DLD1 (cell line): Measurements from ENCODE around the gene MRGPRG.

Experiments used
- in situ Hi-C: cut with HindIII; loops from 2 replicates; pipeline ENCODE4 v1.10.0; 2017; ENCODE audit warnings: low sequenced_read_pairs

Gene MRGPRG

DNA sequence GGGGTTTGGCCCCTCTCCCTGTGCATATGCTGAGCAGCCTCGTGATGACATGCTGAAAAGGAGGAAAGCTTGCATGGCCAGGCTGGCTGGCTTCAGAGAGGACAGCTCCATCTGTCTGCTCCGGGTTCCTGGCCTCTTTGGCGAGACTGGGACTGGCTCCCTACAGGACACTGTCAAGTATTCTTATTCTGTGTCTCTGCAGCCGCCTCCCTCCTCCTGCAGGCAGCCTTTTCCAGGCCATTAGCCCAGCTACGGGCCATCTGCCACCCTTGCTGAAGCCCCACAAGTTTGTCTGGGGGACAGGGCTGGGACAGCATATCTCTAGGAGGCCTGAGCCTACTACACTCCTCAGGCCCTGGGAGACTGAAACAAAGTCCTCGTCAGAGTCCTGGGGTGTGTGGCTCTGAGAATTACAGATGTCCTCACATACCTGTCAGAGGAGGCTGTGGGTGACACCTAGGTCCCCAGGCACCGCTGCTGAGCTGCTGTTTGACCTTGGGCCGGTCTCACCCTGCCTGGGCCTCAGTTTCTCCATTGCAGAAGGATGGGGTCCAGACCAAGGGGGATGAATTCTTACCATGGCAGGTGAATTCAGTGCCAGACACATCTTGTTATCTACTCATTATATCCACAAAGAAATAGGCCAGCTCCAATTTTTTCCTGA is 11.0 kb downstream of the MRGPRG start:
- in situ Hi-C loops, result no loop called here

DNA sequence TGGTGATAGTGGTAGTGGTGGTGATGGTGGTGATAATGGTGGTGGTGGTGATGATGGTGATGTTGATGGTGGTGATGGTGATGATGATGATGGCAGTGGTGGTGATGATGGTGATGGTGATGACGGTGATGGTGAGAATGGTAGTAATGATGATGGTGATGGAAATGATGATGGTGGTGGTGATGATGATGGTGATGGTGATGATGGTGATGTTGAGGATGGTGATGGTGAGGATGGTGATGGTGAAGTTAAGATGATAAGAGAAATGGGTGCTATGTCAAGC is 11.8 kb downstream of the MRGPRG start:
- in situ Hi-C loops, result no loop called here

DNA sequence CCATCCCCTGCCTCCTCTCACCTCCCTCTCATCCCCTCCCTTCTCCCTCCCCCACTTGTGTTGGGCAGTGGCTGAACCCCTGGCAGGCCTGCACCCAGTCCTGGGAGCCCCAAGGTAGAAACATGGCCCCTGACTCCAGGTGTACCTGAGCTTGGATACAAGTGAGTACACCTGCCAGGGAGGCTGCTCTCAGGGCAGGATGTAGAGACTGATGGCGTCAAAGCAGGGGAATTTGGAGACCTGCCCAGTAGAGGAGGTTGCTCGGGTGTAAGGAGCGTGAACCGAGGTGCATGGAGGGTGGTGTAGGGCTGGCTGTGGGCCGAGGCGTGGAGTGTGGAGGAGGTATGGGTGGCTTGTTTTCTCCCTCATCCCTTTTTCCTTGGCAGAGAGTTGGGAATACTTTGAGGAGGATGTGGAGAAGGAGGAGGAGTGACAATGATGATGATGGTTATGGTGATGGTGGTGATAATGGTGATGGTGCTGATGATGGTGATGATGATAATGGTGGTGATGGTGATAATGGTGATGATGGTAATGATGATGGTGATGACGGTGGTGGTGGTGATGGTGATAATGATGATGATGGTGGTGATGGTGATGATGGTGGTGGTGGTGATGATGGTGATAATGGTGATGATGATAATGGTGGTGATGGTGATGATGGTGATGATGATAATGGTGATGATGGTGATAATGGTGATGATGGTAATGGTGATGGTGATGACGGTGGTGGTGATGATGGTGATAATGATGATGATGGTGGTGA is 12.3 kb downstream of the MRGPRG start:
- in situ Hi-C loops, result no loop called here

DNA sequence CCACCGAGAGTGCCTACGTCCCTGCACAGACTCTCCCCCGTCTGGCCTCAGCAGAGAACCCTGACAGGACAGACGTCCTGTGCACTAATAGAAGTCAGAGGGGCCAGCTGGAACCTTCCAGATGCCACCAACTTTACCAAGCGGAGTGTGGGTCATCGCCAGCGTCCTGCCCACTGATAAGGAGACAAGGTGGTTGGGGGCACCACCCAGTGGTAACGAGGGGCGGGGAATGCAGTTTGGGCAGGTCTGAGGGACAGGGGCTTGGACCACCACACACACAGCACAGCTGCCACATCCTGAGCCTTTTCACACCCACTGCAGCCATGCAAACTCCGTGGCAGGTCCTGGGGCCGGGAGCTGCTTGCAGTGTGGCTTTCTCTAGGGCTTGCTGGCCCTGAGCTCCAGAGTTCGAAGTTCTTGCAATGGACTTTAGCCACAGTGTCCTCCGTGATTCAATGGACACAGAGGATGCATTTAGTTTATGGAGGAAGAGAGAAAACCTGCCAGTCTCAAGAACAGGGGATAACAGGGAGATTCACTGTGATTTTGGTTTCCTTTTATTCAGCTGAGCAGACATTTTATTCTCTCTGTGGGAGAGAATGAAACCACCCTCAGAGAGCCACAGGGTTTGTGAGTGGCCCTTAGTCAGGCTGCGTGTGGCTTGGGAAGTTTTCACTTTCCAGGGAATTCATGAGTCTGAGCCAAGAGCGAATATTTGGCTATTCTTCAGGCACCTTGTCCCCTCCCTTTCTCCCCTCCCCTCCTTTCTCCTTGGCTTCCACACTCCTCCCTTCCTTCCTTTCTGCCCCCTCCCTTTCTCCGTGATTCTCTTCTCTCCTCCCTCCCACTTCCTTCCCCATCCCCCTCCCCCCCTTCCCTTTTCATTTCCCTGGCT is 13.1 kb downstream of the MRGPRG start:
- in situ Hi-C loops, result no loop called here

DNA sequence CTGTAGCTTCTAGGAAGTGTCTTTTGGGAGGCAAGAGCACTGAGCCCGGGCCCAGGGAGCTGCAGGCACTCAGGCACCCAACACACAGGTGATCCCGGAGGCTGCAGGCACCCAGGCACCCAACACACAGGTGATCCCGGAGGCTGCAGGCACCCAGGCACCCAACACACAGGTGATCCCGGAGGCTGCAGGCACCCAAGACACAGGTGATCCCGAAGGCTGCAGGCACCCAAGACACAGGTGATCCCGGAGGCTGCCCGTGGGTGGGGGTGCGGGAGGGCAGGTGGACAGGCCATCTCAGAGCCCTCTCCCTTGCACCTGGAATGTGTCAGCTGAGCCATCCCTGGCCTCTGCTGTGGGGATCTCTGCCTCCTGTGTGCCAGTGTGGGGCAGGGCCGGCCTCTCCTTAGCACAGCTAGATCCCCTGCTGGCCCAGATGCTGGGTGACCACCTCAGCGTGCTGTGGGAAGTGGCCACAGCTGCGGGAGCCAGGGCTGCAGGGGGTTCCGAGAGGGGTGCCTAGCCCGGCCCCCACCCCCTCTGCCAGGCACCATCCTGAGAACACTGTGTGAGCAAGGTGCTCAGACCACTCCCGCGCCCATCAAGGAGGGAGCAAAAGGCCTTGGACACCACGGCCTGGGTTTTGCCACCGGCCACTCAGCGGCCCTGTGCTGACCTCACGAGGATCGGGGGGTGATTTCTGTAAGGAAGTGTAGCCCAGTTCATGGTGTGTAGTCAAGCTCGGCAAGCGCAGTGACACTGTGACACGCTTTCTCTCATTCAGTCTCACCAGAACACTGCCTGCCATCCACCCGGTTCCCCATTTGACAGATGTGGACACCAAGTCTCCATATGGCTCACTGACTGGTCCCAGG is 14.2 kb downstream of the MRGPRG start:
- in situ Hi-C loops, result no loop called here

DNA sequence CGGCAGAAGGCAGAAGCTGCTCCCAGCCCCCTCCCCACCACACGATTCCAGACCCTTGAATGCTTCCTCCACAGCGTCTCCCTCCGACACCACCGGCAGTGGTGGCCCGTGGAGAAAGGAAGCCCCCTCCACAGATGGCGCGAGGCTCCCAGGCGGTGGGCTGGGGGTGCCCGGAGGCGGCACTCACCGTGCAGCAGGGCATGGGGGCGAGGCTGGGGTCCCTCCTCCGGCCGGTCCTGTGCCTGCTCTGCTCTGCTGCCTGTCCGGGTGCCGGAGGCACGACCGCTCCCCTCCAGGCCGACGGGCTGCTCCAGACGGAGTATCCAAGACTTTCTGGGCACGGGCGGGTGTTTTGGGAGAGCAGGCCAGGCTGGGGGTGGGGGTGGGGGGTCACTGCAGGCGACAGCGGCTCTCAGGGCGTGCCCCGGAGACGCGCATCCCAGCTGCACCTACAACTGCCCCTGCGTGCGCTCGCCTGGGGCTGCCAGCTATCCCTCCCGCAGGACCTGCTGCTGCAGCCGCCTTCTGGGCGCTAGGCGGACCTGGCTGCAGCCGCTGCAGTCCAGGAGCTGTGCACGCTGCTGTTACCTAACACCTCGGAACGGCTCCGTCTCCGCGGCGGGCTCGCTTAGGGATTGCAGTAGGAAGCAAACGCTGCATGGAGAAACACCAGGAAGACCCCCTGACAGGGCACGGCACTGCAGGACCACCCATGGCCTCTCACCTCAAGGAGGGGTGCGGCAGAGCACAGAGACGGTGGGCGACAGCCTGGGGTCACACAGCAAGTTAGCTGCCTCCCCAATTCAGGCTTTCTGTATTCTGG is 15.2 kb downstream of the MRGPRG start:
- in situ Hi-C loops, result no loop called here

DNA sequence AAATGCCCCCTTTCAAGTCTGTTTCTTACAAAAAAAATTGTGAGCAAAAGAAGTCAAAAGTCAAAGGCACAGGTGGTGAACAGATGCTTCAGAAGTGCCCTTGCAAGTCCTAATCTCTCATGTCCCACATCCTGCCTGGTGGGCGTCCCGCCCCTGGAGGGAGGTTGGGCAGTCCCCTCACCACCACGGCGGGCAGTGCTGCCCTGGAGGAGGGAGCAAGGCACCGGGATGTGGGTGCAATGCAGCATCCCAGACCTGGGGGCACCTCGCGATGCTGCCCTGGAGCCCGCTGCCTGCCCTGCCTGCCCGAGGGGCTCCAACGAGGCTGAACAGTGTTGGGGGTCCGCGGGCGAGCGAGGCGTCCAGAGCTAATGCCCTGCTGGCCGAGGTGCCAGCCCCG is 15.9 kb downstream of the MRGPRG start:
- in situ Hi-C loops, result no loop called here

DNA sequence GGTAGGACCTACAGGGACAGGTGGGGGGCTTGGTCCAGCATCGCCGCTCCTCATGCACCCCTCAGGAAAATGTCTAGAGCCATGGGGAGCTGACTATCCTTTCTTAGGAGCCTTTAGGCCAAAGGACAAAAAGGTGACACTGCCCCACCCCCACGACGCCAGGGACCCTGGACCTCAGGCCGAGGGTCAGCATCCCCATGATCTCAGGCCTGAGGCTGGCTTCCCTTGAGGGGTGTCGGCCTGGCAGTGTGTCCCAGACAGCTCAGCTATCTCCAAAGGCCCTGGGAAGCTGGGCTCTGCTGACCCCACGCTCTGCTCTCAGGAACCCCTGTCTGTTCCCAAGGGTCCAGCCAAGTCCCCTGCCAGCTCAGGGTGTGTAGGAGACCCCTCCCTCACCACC is 16.3 kb downstream of the MRGPRG start:
- in situ Hi-C loops, result no loop called here

DNA sequence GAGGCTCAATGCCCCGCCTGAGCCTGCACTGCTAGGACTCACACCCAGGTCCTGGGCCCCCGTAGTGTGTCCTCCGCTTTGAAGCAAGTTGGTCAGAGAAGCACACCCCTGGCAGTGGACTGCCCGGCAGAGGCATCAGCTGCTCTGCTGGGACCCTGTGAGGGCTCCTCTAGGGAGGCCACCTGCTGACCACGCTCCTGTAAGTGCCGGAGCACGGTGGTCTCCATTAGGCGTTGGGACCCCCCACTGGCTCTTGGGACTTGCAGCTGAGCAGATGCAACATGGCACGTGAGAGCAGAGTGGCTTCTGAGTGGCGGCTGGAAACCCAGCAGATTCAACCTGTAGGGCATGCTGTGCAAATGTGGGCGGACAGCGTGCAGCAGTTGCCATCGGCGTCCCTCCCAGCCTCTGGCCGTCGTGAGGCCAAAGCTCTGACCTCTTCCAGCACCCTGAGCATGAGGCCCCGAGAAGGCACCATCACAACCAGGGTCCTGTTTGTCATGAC is 16.9 kb downstream of the MRGPRG start:
- in situ Hi-C loops, result no loop called here

DNA sequence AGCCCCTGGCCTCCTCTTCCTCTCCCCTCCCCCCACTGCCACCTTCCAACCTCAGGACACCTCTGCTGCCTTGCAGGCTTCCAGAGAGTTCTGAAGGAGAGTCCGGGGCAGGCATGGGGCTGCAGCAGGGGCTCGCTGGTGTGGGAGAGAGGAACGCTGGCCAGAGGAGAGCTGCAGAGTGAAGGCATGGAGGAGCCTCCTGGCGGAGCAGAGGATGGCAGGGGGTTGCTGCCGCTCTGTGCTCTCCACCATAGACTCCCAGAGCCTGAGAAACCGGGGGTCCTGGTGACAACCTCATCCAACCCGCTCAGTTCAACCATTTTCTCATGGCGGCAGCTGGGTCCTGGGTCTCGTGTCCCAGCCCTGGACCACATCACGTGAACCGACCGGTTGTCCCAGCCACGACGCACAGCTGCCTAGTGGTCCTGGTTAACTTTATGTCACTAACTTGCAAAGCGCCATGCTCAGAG is 17.5 kb downstream of the MRGPRG start:
- in situ Hi-C loops, result no loop called here

DNA sequence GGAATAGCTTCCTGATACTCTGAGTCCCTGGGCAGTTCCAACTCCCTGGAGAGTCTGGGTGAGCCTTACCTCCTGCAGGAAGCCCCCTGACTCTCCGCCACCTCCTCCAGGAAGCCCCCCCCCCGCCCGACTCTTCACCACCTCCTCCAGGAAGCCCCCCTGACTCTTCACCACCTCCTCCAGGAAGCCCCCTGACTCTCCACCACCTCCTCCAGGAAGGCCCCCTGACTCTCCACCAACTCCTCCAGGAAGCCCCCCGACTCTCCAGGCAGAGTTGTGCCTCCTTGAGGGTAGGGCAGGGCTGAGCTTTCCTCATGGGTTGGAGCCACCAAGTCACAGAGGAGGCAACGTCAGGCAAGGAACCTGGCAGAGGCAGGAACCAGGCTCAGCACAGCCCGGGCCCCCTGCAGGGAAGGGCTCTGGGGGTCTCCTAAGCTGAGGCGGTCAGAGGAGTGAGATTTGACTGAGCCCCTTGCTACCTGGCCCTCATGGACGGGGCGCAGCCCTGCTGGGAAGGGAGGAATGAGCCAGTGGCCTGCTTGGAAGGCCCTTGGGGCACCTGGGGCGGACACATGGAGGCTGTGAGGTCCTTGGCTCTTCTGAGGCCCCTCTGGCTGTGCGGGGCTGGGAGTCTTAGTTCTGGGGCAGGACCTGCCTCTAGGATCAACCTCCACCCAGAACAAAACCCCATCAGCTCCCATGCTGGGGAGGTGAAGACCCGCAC is 18.1 kb downstream of the MRGPRG start:
- in situ Hi-C loops, result no loop called here

DNA sequence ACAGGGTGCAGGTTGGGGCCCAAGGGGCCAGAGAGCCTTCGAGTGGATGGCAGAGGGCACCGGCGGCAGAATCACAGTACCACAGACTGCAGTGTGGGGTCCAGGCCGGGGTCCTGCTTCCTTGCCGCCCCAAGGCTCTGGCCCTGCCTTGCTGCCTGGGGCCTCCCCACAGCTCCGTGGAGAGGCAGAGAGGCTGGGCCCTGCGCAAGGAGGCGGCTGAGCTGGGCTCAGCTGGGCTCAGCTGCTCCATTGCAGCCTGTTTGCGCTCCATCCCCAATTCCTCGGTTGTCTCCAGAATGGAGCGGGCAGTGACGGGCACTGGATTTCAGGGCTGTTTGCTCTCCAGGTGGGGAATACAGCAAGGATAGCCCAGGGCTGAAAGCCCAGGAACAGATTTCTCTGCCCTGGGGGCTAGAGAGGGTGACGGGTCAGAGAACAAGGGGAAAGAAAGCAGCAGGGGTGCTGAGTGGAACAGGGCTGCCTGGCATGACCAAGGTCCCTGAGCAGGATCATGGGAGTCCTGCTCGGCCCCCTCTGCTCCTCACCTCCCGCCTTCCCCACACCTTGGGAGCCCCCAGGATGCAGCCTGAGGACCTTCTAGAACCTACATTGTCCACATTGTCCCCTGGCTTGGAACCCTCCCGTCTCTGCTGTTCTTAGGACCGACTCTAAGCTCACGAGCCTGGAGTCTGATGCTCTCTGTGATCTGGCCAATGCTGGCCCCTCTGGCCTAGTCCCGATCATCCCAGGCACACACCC is 18.9 kb downstream of the MRGPRG start:
- in situ Hi-C loops, result no loop called here

DNA sequence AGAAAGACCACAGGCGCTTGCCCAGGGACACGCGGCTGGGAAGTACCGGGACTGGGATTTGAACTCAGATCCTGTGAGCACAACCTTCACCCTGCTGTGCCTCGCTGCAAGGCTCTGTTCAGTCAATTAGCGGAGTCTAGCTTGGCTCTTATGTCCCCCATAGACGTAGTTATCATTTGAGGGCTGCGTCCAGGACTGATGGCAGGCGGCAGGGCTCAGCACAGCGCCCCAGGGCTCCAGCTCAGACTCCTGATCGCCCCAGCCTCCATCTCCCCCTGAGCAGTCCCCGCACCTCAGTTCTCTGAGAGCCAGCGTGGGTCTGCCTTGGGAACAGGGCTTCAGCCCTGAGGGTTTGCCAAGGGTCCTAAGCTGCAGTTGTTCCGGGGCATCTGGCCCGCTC is 19.8 kb downstream of the MRGPRG start:
- in situ Hi-C loops, result no loop called here

DNA sequence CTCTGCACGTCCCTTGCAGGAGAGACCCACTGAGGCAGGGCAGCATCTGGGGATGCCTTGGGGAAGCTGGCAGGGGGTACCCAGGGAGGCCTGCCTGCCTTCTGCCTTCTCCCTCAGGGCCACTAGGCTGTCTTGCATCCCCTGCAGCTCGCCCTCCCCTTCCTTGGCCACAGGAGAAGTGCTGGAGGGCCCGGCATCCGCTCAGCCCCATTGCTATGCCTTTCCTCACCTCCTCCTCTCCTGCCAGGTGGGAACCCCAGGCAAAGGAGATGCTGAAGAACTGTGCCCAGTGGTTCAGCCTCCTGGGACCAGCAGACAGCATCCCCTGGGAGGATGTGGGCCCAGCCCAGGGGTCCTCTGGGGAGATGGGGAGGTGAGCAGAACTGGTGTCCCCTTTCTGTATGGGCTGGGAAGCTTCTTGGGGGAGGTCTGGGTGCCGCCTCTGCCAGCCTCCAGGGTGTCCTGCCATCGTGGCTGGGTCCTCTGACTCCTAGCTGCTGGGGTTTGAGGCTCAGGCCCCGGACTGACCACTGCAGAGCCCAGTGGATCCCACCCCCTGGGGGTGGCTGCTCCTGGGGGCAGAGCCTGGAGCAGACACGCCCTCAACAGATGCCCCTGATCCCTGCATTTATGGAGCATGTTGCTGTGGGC is 20.6 kb downstream of the MRGPRG start:
- in situ Hi-C loops, result no loop called here

DNA sequence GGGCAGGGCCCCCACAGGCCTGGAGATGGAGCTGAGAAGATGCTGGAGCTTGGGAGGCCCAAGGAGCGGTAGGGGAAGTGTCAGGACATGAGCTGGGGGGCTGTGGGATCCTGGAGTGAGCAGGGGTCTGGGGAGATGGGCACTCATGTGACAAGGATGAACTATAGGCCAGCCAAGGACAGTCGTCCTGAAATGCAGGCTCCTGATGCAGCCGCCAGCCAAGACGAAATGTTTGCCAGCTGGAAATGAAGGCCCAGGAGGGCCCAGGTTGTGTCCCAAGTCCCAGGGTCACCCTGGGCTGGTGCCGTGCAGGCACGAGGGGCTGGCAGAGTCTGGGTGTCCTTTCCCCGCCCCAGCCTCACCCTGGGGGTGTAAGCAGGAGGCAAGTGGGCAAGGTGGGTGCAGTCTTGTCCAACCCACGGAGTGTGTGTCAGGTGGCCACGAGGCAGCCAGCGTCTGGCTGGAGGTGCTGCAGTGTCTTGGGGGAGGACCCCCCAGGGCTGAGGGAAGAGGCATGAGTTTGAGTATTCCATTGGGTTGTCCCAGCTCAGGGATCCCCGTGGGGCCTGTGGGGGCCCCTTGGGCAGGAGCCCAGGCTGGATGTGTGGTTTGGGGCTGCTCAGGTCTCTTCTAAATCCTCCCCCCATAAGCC is 21.4 kb downstream of the MRGPRG start:
- in situ Hi-C loops, result no loop called here

DNA sequence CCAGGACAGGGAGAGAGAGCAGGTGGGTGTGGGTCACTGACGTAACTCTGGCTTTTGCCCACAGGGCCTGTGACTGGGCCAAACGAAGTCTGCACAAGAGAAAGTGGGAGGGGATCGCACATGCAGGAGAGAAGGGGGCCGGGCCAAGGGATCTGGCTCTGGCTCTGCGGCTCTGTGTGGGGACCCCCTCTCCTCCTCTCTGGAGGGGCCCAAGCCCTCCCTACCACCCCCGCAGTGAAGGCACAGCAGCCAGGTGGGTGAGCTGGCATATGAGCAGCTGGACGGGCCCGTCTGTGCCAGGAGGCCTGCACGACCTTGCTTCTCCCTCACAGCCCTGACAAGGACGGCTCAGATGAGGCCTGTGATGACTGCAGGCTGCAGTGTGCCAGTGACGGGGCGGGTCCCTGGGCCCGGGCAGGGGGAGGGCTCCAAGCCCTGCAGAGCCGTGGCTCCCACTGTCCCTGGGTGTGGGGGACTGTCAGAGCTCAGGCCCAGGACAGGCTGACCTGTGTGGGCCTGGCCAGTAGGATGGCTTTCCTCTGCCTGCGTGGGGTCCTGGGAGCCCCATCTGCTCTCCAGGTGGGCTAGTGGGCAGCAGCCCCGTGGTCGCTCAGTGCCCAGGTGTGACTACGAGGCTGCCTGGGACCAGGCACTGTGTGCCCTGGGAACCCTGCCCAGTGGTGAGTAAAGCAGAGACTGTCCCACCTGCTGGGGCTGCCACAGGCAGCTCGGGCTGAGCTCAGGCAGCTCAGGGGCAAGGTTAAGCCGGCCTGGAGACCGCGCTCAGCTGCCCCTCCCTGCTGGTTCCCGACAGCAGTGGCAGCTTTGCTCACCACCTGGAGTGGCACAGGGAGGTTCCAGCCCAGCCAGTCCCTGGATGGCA is 22.2 kb downstream of the MRGPRG start:
- in situ Hi-C loops, result no loop called here
